ENCODE measurements around the gene TANGO2. TPM values are rescaled to one million over a fixed set of nuclear protein-coding genes. Genes with fewer than 3 reads are reported as not detected.

The TANGO2 gene
- total and polyA plus RNA-seq, 2 of the 8 experiments (the other 6 are each of a cell fraction or from before 2014, with no cell fraction given), result 10.1 to 18.4 TPM

DNA sequence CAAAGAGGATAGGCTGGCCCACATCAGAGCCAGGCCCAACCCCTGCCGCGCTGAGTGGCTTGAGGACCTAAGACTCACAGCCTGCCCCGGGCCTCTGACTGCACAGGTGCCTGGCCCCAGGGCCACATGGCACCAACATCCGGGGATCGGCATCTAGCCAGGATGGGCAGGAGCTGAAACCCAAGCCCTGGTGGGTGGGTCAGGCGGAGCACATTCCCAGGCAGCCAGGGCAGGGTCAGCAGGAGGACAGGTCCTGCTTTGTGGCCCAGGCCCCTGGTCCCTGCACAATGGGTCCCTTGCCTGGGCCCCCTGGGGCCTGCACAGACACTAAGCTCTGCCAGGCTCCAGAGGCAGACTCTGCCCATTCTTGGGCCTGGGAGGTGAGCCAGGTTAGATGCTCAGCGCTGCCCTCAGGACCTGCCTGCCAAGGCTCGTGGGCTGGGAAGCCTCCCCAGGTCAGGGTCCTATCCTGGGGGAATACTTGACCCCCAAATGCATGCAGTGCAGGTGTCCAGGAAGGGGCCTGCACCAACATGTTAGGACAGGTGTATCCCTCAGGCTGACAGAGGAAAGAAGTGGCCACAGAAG, 37.8 kb upstream of the TANGO2 start:
- H3K79me2 ChIP-seq (ENCODE audit: control insufficient read depth in 1 of 2, insufficient read depth in 2 of 2, low read length in 2 of 2), result peaks cover 0 to 8% of the 10 kb centered on the region in 2 experiments; a peak in 1 of 4 replicates
- H3K4ac ChIP-seq (replicated peaks; ENCODE audit: insufficient read length, low read depth, low read length), result no peak overlapping the region
- H4K8ac ChIP-seq (ENCODE audit: extremely low read depth, insufficient read depth, low read length), result no peak overlapping the region
- peaks cover 0 to 13% (median 9%) of the 10 kb centered on the region in 4 experiments; a peak in 5 of 7 replicates for H3K4me1 ChIP-seq (replicated peaks in 1 of 4; ENCODE audit: control insufficient read depth in 3 of 4, insufficient read depth in 4 of 4, low read length in 3 of 4)
- H2BK120ac ChIP-seq (replicated peaks; ENCODE audit: low read depth, low read length), result no peak overlapping the region
- CTCF ChIA-PET (ENCODE audit: partially characterized antibody), result interaction anchor here (0.7 to 2.3 kb wide), 7 partner anchors 8 to 33 kb away, joined by 3 to 9 read pairs (median 3); no protein-coding TSS in a partner anchor
- H2BK5ac ChIP-seq (ENCODE audit: low read depth, low read length), result no peak overlapping the region
- H3K27ac ChIP-seq (ENCODE audit: low read depth, low read length), result no peak overlapping the region; the same call in 1 of the 2 replicates
- no peak overlapping the region for H3K23ac ChIP-seq (ENCODE audit: insufficient read length)
- no peak overlapping the region for H3K4me3 ChIP-seq (ENCODE audit: extremely low read depth in 1 of 4, insufficient read depth in 2 of 4, low read depth in 3 of 4, low read length in 4 of 4)
- H3K4me2 ChIP-seq (ENCODE audit: insufficient read depth in 1 of 2, low read depth in 2 of 2, low read length in 2 of 2), result no peak overlapping the region
- POLR2A ChIA-PET (ENCODE audit: partially characterized antibody), result no interaction called here
- no peak overlapping the region for H4K5ac ChIP-seq (ENCODE audit: insufficient read length, low read depth, low read length)
- WGBS, 2 experiments (ENCODE audit: extremely low coverage in 1 of 2, insufficient coverage in 1 of 2, insufficient read length in 1 of 2, insufficient replicate concordance in 2 of 2, low coverage in 1 of 2, low lambda C conversion rate in 2 of 2, missing lambda C conversion rate in 1 of 2), result 95% methylated on average over 7 of the region's 8 CpGs; no CpG with 5 or more reads in 1 of the 2 experiments
- peaks cover 4% of the 10 kb centered on the region; the same call in 1 of the 2 replicates for H3K23me2 ChIP-seq (ENCODE audit: low read depth, low read length)
- no peak overlapping the region for H2AFZ ChIP-seq (ENCODE audit: low read length)
- H3K27me3 ChIP-seq (replicated peaks in 1 of 4; ENCODE audit: control insufficient read depth in 3 of 4, extremely low read depth in 1 of 4, insufficient read depth in 3 of 4, low read length in 3 of 4), result no peaks in the 10 kb centered on the region
- no peak overlapping the region for H2AK5ac ChIP-seq (ENCODE audit: low read depth, low read length)
- H3K36me3 ChIP-seq (ENCODE audit: control insufficient read depth in 2 of 4, insufficient read depth in 4 of 4, low read length in 3 of 4), result peaks cover 2 to 28% (median 8%) of the 10 kb centered on the region in 4 experiments; a peak in 7 of 8 replicates
- no peaks in the 10 kb centered on the region for H3K9me3 ChIP-seq (ENCODE audit: insufficient read depth in 2 of 2, low read depth in 1 of 2, low read length in 1 of 2)
- no peak overlapping the region for H3K14ac ChIP-seq (ENCODE audit: insufficient read length)
- no peak overlapping the region for H2BK12ac ChIP-seq (ENCODE audit: low read depth, low read length)
- no peak overlapping the region for H2BK15ac ChIP-seq (ENCODE audit: low read length)
- H3K18ac ChIP-seq (ENCODE audit: extremely low read depth, low read length), result no peak overlapping the region
- DNase-seq (ENCODE audit: low read depth in 1 of 2, low spot score in 2 of 2), result no peak
- no peak for FAIRE-seq
- peaks cover 24% of the 10 kb centered on the region for H3K79me1 ChIP-seq (ENCODE audit: low read depth, low read length)
- no peak overlapping the region for H3K56ac ChIP-seq (replicated peaks; ENCODE audit: insufficient read length, low read depth, low read length)
- no peak overlapping the region for H2BK20ac ChIP-seq (ENCODE audit: low read length)
- H4K91ac ChIP-seq (replicated peaks; ENCODE audit: insufficient read length, low read length), result no peak overlapping the region
- peaks cover 10 to 26% of the 10 kb centered on the region in 2 experiments for H4K20me1 ChIP-seq (replicated peaks in 1 of 2; ENCODE audit: control insufficient read depth in 1 of 2, insufficient read depth in 2 of 2, low read length in 2 of 2)
- no peak overlapping the region for H3K9ac ChIP-seq (replicated peaks in 1 of 4; ENCODE audit: extremely low read depth in 1 of 4, low read depth in 3 of 4, low read length in 3 of 4)
- TF ChIP-seq NANOG (IDR thresholded peaks at IDR 0.05; ENCODE audit: insufficient read depth, low read depth, low read length, poor library complexity, severe bottlenecking) (no peak), SIRT6 (IDR thresholded peaks at IDR 0.05; ENCODE audit: low read length) (no peak), ASH2L (IDR thresholded peaks at IDR 0.05; ENCODE audit: low read length) (no peak), BCL11A (IDR thresholded peaks at IDR 0.05; ENCODE audit: low read depth in 2 of 2, low read length in 2 of 2) (no peak), CHD1 (IDR thresholded peaks at IDR 0.05; ENCODE audit: low read depth, low read length) (no peak), KDM5A (IDR thresholded peaks at IDR 0.05; ENCODE audit: low read length) (no peak), KDM4A (IDR thresholded peaks at IDR 0.05; ENCODE audit: low read depth, low read length, severe bottlenecking) (no peak), SAP30 (IDR thresholded peaks at IDR 0.05; ENCODE audit: insufficient read depth, insufficient replicate concordance, low read length) (no peak), PHF8 (conservative IDR thresholded peaks at IDR 0.05; ENCODE audit: low read depth, low read length) (no peak), HDAC2 (IDR thresholded peaks at IDR 0.05; ENCODE audit: borderline replicate concordance in 1 of 2, low read depth in 2 of 2, low read length in 2 of 2) (no peak), BACH1 (IDR thresholded peaks at IDR 0.05; ENCODE audit: low read length) (no peak)
- TF ChIP-seq, protein P1, sequence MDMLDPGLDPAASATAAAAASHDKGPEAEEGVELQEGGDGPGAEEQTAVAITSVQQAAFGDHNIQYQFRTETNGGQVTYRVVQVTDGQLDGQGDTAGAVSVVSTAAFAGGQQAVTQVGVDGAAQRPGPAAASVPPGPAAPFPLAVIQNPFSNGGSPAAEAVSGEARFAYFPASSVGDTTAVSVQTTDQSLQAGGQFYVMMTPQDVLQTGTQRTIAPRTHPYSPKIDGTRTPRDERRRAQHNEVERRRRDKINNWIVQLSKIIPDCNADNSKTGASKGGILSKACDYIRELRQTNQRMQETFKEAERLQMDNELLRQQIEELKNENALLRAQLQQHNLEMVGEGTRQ (IDR thresholded peaks at IDR 0.05; ENCODE audit: low read length), result no peak

Measured in H1 (cell line).